ENCODE data around the gene THSD8.

GRCh38 chr19:12789904-12790619, 11.8 kb upstream of the THSD8 start:
- TF ChIP-seq CTCF (IDR thresholded peaks at IDR 0.05): no peak
- no peak for TF ChIP-seq EZH2 (IDR thresholded peaks at IDR 0.05; ENCODE audit: borderline replicate concordance, insufficient read depth, low read depth, low read length, poor library complexity, severe bottlenecking)
